Dermis lymphatic vessel endothelial cell (primary cell): ENCODE results near the gene TMIGD1. TPM values are rescaled to one million over a fixed set of nuclear protein-coding genes. Genes with fewer than 3 reads are reported as not detected.

ENCODE experiments used
- total RNA-seq: library from RNA; depleted of rRNA; stranded (reverse); fragments of >200 nt; gene quantifications from 2 replicates; pipeline ENCODE4 v1.2.1, GENCODE V29; 2014

The TMIGD1 gene
- not detected in 2 replicates for total RNA-seq

GRCh38 chr17:30333503-30334360 is at the start of gene TMIGD1:
Gene TMIGD1, minus strand, starts transcription at chr17:30334057. Its CDS starts 1,924 bp downstream, at chr17:30332133.

GRCh38 chr17:30378825-30379302 is 45.0 kb upstream of the TMIGD1 start, which contains the start of gene CPD:
Gene CPD, plus strand, starts transcription at chr17:30378927. Its CDS starts 54 bp downstream, at chr17:30378981.

DNA sequence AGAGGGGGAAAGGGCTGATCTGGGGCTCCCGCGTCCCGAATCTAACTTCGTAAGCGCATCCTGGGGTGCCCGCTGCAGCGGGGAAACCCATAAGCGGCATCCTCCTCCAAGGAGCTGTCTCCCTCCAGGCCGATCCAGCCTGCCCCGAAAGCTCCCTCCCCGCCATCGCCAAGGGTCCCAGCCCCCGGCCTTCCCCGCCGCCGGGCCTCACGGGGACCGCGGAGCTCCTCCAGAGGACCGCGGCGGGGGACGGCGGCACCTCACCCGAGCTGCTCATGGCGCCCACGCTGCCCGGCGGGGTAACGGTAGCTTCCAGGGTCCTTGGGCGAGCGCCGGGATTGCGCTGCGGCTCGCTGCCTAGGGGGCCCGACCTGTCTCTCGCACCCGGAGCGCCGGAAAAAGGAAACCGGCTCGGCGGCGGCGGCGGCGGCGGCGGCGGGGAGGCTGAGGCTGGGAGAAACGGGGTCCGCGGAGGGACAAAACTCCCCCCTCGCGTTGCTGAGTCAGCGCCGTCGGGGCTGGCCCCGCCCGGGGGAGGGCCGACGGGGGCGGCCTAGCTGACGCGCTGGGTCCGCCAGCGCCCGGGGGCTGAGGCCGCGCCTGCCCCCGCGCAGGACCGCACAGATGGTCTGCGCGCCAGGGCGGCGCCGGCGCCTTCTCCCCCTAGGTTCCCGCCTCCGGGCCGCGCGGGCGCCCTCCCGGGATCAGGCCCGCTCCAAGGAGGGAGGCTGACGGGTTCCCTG is 42.1 kb downstream of the TMIGD1 start, which contains the start of gene BLMH:
BLMH (minus strand) TSS at position 402 of the 743 bp plus-strand sequence; CDS start at position 277, 125 bp downstream.

Other genes starting within 250 kb of the TMIGD1 start
- 10.7 and 20.0 TPM in 2 replicates for gene NSRP1, start 217.2 kb downstream of the TMIGD1 start, total RNA-seq
- 3.4 and 5.0 TPM in 2 replicates for gene SLC6A4, start 98.4 kb downstream of the TMIGD1 start, total RNA-seq
- 43.7 and 80.4 TPM in 2 replicates for gene BLMH, start 42.1 kb downstream of the TMIGD1 start, total RNA-seq
- 173 and 269 TPM in 2 replicates for gene CPD, start 44.9 kb upstream of the TMIGD1 start, total RNA-seq
- 21.7 and 22.5 TPM in 2 replicates for gene GOSR1, start 143.4 kb upstream of the TMIGD1 start, total RNA-seq